SIG-M5 treated with dmso at 0.1 percent for 504 hours (cell line): ENCODE results near the gene INAFM2.

ENCODE experiments used
- DNase-seq: peaks from one replicate; lab custom pipeline; 2025; ENCODE audit not compliant: unreplicated experiment; lab: John Stamatoyannopoulos, UW

Gene INAFM2

GRCh38 chr15:40358471-40359353 is 35.2 kb downstream of the INAFM2 start:
- no peak for DNase-seq

- DNase-seq, result no peak
Observed at GRCh38 chr15:40360015-40360414, 36.5 kb downstream of the INAFM2 start.

GRCh38 chr15:40361640-40362039 is 38.1 kb downstream of the INAFM2 start:
- DNase-seq, result no peak

DNA sequence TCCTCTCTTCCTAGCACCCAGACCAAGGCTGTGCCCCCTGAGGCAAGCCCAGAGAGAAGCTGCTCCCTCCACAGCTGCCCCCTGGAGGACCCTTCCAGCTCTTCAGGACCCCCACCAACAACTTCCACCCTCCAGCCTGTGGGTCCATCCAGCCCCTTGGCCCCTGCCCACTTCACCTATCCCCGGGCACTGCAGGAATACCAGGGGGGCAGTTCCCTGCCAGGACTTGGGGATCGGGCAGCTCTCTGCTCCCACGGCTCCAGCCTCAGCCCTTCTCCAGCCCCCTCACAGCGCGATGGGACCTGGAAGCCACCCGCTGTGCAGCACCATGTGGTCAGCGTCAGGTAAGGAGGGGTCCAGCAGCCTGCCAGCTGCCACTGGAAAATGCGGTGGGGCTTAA is 40.1 kb downstream of the INAFM2 start:
- no peak for DNase-seq

DNA sequence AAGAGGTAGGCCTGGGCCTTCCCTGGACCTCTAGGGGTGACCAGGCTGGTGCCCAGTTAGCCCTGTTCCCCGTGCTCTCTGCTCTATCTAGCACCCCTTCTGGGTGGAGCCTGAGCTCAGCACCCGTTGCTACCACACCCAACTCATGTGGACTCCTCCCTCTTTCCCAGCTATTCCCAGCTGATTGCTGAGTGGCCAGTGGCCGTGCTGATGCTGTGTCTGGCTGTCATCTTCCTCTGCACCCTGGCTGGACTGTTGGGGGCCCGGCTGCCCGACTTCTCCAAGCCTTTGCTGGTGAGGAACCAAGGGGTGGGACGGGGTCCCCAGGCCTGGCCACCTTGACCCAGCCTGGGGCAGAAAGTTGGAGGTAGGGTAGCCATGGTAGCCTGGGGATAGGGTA is 40.8 kb downstream of the INAFM2 start:
- DNase-seq, result no peak

- no peak for DNase-seq
Observed at GRCh38 chr15:40365016-40365415, 41.5 kb downstream of the INAFM2 start.

DNA sequence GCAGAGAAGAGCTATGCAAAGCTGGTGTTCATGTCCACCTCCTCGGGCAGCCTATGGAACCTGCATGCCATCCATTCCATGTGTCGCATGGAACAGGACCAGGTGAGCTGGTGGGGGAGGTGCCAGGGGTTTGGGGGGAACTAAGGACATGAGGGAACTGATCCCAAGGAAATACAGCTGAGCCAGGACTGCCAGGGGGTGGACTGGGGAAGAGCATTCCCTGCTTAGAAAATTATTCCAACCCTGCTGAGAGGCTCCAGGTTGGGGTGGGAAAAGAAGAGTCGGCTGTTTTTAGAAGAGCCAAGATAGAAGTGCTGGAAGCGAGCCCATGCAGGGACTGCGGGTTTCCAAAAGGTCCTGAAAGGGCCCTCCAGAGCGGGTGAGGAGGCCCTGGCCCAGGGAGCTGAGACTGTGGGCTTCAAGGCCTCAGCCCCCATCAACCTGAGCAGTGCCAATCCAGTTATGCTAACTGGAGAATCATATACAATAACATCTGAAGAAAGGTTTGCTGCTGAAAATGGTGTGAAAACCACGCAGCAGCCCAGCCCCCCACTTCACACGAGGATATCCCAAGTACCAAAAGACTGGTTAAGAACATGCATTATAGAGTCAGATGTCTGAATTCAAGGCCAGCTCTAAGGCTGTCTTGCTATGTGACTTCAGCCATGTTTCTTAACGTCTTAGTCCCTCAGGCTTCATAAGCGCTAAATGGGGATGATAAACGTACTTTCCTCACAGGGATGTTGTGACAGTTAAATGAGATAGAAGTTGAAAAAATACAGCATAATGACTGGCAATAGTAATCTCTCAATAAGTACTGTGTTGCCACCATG is 42.3 kb downstream of the INAFM2 start:
- no peak for DNase-seq

- no peak for DNase-seq
Observed at GRCh38 chr15:40366457-40367370, 43.2 kb downstream of the INAFM2 start.

DNA sequence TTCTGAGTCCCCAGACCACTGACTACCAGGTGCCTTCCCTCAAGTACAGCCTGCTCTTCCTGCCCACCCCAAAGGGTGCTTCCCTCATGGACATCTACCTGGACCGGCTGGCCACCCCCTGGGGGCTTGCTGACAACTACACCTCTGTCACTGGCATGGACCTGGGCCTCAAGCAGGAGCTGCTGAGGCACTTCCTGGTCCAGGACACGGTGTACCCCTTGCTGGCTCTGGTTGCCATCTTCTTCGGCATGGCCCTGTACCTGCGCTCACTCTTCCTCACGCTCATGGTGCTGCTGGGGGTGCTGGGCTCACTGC is 43.8 kb downstream of the INAFM2 start:
- no peak for DNase-seq

- peak; percentile 83 for DNase-seq
Observed at GRCh38 chr15:40367686-40368611, 44.5 kb downstream of the INAFM2 start.

DNA sequence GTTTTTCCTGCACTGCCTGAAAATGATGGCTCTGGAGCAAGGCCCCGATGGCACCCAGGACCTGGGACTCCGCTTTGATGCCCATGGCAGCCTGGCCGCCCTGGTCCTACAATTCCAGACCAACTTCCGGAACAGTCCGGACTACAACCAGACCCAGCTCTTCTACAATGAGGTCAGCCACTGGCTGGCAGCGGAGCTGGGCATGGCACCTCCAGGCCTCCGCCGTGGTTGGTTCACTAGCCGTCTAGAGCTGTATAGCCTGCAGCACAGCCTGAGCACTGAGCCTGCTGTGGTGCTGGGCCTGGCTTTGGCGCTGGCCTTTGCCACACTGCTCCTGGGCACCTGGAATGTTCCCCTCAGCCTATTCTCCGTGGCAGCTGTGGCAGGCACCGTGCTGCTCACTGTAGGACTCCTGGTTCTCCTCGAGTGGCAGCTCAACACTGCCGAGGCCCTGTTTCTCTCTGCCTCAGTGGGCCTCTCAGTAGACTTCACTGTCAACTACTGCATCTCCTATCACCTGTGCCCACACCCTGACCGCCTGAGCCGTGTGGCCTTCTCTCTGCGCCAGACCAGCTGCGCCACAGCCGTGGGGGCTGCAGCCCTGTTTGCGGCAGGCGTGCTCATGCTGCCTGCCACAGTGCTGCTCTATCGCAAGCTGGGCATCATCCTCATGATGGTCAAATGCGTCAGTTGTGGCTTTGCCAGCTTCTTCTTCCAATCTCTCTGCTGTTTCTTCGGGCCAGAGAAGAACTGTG is 45.4 kb downstream of the INAFM2 start:
- no peak for DNase-seq

DNA sequence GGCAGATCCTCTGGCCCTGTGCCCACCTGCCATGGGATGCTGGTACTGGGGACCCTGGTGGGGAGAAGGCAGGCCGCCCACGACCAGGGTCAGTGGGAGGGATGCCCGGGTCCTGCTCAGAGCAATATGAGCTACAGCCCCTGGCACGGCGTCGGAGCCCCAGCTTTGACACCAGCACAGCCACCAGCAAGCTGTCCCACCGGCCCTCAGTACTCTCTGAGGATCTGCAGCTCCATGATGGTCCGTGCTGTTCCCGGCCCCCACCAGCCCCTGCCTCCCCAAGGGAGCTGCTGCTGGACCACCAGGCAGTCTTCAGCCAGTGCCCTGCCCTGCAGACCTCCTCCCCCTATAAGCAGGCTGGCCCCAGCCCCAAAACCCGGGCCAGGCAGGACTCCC is 46.0 kb downstream of the INAFM2 start:
- no peak for DNase-seq

DNA sequence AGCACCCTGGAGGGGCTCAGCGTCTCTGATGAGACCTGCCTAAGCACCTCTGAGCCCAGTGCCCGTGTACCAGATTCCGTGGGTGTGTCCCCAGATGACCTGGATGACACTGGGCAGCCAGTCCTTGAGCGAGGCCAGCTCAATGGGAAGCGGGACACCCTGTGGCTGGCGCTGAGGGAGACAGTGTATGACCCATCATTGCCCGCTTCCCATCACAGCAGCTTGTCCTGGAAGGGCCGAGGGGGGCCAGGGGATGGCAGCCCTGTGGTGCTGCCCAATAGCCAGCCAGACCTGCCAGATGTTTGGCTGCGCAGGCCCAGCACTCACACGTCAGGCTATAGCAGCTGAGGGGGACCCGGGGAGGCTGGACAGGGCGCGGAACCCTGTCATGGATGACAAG is 46.5 kb downstream of the INAFM2 start:
- no peak for DNase-seq

DNA sequence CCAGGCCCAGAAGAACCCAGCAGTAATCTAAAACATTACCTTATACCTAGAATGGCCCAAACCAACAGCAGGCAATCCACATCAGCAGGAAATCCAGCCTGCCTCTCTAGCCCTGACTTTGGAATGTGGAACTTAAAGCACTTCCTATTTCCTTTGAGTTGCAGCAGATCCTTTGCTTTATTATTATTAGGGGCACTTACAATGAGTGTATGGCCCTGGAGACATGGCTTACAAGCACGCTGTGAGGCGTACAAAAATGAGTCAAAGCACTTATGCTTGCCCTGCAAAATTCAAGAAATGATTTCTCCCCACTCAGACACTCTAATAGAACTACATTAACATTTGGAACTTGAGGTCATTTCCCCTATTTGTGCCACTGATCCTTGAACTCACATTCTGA is 49.5 kb downstream of the INAFM2 start:
- peak; percentile 7 for DNase-seq
